GM18505 (cell line): ENCODE results near the gene KCNG4.

Experiments
- ATAC-seq: cut with Tn5 transposase; IDR thresholded peaks from one replicate; pipeline ENCODE4 v1.9.1; 2021; ENCODE audit not compliant: unreplicated experiment
- POLR2A ChIP-seq: IDR thresholded peaks from 4 replicates; pipeline ENCODE4 v1.6.1; 2011; ENCODE audit warnings: borderline replicate concordance; ENCODE audit not compliant: insufficient read depth, insufficient read length; ENCODE audit errors: extremely low read depth

The KCNG4 gene

DNA sequence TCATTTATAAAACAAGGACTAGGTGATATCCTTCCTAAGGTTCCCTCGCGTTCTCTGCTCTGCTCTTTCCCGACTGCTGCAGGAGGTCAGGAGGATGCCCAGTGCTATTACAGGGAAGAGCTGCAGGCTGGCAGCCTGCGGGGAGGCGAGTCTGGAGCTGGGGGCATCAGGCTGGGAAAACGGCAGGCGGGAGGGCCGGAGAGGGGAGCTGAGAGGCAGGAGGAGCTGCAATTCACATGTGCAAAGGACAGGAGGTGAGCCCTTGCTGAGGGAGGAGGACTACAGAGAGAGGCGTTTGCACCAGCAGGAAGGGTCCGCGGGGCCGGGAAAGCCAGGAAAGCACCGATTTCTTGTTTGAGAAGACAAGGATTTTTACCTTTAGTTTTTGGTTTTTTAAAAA, 40.7 kb downstream of the KCNG4 start:
- no peak for TF ChIP-seq POLR2A
- no peak for ATAC-seq

DNA sequence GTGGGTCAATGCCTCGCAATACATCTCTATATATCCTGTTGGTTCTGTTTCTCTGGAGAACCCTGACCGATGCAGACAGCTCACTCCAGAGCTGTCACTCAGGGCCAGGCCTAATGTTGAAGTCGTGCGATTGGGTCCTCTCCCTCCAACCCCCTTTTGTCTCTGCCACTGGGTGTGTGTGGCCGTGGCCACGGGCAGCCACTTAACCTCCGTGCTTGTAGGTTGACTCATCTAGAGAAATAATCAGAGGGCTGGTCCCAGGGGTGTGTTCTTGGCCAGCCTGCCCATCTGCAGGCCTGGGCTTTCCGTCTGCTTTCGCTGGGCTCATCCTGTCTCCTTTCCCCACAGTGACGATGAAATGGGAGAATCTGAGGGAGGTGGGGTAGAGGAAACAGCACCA, 41.4 kb downstream of the KCNG4 start:
- TF ChIP-seq POLR2A, result no peak
- ATAC-seq, result no peak

DNA sequence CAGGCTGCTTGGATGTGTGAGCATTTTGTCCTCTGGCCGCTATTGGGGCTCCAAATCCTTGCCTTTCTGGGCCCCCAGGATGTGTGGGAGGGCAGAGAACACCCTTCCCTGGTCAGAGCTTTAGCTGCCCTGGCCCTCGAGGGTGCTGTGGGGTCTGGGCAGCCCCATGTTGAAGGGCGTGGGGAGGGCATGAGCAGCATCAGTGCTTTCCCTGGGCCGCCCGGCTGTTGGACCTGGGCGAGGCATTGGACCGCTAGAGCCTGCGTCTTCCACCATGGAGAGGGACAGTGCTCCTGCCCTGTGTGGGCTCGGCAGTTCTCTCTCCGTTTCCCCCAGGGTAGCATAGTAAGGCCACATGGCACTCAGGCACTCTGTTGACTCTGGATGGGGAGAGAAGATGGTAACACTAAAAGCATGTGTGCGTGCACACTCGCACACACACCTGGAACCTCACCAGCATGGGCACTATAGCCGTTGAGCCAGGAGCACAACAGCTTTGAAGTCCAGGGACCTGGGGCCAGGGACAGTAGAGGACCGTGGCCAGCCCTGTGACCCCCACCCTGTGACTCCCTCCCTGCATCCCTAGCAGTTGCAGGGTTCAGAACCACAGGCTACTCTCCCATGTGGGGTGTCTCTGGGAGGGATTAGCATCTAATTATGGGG, 42.2 kb downstream of the KCNG4 start:
- ATAC-seq, result no peak
- TF ChIP-seq POLR2A, result no peak

DNA sequence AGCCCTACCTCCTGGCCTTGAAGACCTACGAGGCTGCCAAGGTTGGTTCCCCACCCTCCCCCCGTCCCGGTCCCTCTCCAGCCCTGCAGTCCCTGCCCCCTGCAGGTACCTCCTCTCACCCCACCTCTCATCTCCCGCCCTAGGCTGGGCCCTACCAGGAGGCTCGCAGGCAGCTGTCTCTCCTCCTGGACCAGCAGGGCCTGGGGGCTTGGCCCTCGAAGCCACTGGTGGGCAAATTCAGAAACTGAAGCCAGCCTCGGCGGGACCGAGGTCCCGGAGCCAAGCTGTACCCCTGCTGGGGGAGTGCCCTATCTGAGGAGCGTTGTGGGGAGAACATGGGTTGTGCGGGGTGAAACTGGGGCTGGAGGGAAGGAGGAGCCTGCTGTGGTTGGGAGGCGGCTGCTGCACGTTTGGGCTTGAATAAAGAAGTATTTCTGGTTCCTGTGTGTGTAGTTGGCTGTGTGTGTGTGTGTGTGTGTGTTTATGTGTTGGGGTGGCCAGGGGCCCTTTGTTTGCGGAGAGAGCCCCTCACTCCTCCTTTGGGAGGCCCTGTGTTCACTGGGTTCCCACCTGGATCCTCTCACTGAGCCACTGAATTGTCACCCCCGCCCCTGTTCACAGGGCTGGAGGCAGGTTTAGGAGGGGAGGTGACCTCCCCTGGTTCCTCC, 43.0 kb downstream of the KCNG4 start:
- no peak for TF ChIP-seq POLR2A
- no peak for ATAC-seq

DNA sequence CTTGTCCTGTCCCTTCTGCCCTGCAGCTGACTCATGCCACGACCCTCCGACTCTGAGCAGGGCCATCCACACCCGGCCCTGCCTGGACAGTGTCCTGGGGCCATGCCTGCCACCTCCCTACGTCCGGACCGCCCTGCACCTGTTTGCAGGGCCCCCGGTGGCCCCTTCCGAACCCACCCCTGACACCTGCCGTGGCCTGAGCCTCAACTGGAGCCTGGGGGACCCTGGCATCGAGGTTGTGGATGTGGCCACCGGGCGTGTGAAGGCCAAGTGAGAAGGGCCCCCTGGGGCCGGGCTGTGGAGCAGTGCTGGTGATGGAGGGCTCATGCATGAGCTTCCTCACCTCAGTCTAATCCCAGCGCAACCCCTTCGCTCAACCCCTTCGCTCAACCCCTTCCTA, 43.7 kb downstream of the KCNG4 start:
- no peak for TF ChIP-seq POLR2A
- ATAC-seq, result no peak

DNA sequence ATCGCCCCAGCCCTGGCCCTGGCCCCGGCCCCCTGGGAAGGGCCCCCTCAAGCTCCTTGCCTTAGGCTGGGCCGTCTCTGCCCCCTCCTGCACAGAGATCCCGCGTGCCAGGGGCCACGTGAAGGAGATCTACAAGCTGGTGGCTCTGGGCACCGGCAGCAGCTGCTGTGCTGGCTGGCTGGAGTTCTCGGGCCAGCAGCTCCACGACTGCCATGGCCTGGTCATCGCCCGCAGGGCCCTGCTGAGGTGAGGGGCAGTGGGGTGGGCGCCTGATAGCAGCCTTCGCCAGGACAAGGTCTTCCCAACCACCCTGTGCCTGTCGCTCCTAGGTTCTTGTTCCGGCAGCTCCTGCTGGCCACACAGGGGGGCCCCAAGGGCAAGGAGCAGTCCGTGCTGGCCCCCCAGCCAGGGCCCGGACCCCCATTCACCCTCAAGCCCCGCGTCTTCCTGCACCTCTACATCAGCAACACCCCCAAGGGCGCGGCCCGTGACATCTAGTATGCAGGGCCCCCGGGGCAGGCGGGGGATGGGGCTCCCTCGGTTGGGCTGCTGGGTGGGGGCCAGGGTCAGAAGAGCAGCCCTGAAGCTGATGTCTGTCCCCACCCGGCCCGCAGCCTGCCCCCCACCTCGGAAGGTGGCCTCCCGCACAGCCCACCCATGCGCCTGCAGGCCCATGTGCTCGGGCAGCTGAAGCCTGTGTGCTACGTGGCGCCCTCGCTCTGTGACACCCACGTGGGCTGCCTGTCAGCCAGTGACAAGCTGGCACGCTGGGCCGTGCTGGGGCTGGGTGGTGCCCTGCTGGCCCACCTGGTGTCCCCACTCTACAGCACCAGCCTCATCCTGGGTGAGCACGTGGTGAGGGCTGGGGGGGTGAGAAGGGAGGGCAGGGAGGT, 44.4 kb downstream of the KCNG4 start:
- TF ChIP-seq POLR2A, result no peak
- no peak for ATAC-seq

DNA sequence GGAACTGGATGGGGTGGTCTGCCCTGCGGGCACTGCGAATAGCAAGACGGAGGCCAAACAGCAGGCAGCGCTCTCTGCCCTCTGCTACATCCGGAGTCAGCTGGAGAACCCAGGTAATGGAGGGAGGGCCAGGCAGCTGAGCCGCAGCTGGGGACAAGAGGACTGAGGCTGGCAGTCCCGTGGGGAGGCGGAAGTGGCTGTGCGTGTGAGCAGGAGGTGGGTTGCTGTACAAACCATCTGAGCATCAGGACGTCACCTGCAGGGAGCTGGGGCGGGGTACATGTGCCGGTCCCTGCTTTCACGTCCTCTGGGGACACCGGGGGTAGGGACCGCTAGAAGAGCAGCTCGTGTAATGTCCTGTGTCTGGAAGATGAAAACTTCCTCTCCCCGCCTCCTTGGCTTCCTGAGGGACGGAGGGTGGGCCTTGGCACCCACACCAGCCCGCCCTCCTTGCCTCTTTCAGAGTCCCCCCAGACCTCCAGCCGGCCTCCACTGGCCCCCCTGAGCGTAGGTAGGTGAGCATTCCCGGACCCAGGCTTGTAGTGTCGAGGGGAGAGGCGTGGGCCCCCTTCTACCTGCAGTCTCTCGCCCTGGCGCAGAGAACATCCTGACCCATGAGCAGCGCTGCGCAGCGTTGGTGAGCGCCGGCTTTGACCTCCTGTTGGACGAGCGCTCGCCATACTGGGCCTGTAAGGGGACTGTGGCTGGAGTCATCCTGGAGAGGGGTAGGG, 45.2 kb downstream of the KCNG4 start:
- TF ChIP-seq POLR2A, result no peak
- no peak for ATAC-seq

DNA sequence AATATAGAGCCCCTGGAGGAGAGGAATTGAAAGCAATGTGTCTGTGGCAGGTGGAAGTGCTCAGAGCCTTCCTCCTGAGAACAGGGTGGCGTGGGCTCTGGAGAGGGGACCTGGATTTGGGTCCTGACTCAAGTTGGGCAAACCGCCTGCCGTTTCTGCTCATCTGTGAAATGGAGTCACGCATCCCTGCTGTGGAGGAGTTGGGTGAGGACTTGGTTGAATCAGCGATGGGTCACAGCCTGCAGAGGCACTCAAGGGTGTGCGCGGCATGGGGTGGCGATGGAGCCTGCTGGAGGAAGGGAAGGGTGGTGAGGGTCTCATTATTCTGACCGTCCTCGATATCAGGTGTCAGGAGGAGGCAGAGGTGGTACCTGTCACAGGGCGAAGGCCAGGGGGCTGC, 45.8 kb downstream of the KCNG4 start:
- no peak for ATAC-seq
- TF ChIP-seq POLR2A, result no peak

DNA sequence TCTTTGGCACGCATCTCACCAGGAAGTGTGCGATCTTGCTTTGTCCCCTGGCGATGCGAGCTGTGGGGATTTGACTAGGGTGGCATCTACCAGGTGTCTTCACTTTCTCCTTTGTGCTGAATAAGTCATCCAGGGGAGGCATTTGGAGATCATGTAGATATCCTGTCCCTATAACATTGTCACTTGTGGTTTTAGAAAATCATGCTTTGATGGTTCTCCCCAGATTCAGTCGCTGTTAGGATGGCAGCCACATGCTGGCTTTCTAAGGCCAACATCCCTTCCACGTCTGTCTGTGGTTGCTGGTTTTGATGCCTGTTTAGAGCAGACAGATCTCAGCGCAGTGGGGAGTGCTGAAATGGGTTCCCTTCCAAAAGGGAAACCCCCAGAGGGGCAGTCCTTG, 46.3 kb downstream of the KCNG4 start:
- no peak for ATAC-seq
- TF ChIP-seq POLR2A, result no peak

DNA sequence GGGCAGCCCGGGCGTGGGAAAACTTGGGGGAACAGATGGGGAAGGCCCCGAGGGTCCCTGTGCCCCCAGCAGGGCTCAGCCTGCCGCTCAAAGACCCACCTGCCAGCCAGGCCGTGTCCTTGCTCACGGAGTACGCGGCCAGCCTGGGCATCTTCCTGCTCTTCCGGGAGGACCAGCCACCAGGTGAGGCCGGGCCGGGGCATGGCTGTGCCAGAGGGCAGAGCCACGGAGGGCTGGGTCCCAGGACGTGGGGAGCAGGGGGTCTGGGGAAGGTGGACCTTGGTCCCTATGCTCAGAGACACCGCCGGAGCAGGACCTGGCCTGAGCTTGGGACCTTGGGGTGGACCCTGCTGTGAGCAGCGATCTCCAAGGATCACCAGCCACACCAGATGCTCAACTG, 48.3 kb downstream of the KCNG4 start:
- ATAC-seq, result no peak
- no peak for TF ChIP-seq POLR2A

DNA sequence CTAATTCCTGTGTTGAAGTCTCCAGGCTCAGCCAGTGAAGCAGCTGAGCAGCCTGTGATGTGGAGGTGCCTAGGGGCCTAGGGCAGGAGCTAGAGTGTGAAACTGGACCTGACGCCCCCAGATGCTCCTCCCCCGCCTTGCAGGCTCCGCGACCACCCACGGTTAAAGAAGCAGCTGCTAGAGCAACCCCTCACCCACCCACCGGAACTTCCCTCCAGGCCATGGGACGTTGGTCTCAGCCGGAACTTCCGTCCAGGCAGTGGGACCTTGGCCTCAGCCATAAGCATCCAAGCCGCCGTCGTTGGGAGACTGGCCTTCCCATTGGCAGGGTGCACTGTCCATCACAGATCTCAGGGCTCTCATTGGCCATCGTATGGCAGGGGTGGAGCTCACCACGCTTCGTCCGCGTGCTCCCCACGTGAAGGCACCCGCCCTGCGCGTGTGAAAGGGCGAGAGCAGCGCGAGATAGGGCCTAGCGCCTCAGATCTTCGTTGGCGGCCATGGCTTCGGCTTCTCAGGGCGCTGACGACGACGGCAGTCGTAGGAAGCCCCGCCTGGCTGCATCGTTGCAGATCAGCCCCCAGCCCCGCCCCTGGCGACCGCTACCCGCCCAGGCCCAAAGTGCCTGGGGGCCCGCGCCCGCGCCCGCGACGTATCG, 49.0 kb downstream of the KCNG4 start, which contains the start of gene ADAD2:
TSS of gene ADAD2 (plus strand) at position 427 of the 658 bp plus-strand sequence. CDS start at position 501, 74 bp downstream.
- no peak for TF ChIP-seq POLR2A
- no peak for ATAC-seq

DNA sequence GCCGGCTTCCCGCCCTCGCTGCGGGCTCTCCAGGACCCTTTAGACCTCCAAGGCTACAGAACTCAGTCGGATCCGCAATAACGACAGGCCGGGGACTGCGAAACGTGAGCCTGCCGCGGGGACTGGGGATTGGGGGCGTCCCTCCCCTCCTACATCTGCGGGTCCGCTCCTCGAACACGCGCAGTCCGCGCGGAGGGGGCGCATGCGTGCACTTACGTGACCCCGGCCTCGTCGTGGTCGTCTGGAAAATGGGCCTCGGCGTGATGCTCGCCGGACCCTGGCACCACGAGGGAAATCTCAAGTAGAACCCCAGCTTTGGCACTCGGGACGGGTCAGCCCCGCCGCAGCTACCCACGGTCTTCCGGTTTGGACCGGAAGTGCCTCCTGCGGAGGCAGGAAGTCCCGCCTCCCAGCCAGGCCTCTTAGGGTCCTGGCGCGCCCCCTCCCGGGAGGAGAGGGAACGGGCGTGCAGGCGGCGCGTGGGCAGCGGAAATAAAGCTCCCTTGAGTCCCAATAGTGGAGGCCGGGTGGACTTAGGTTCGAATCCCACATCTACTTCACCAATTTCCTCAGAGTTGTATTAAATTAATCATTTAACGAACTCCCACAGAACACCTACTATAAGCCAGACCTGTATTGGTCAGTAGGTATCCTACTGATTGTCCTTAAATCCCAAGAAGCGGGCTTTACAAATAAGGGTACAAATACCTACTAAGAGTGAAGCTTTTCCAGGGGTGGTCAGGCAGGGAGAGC, 53.0 kb downstream of the KCNG4 start, which contains the start of gene TAF1C:
TSS of gene TAF1C (minus strand) at position 373 of the 753 bp plus-strand sequence. CDS start 2,069 bp downstream, outside the sequence.
- peak; percentile 86 for TF ChIP-seq POLR2A
- ATAC-seq, result peak; percentile 94
